NT2/D1 (cell line): ENCODE data around the gene PMIS2.

Experiments used
- SUZ12 ChIP-seq: IDR thresholded peaks from 2 replicates; pipeline ENCODE4 v1.6.1; 2011; ENCODE audit not compliant: insufficient read length, insufficient read depth; ENCODE audit errors: extremely low read depth
- YY1 ChIP-seq: IDR thresholded peaks from 2 replicates; pipeline ENCODE4 v1.6.1; 2011; ENCODE audit not compliant: insufficient read length, insufficient read depth
- ZNF274 ChIP-seq: IDR thresholded peaks from 2 replicates; pipeline ENCODE4 v1.6.1; 2011; ENCODE audit warnings: mild to moderate bottlenecking, low read depth, low read length

DNA sequence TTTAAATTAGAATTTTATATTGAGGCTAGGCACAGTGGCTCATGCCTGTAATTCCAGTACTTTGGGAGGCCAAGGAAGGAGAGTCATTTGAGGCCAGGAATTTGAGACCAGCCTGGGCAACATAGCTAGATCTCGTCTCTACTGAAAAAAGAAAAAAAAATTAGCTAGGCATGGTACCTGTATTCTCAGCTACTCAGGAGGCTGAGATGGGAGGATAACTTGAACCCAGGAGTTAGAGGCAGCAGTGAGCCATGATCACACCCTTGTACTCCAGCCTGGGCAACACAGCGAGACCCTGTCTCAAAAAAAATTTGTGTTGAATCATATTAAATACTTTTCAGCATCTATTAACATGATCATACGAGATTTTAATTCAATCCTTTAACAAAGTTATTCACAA, 4.9 kb downstream of the PMIS2 start:
- TF ChIP-seq ZNF274, result no peak
- no peak for TF ChIP-seq SUZ12
- no peak for TF ChIP-seq YY1
